IPS-20b (cell line): ENCODE results near the gene TMC4.
"Not testable (repeated sequence)": the region's sequence is repeated elsewhere in the genome, so short reads cannot be mapped to it uniquely, and the experiment has no call there.

Source experiments
- H3K27ac ChIP-seq: one replicate; pipeline ENCODE4 v1.5.1; 2013; ENCODE audit warnings: low read length
- H3K27me3 ChIP-seq: 2 replicates; pipeline ENCODE4 v1.6.1; 2013; ENCODE audit warnings: mild to moderate bottlenecking, low read length, inconsistent platforms; ENCODE audit not compliant: insufficient read depth
- H3K36me3 ChIP-seq: 2 replicates; pipeline ENCODE4 v1.6.1; 2013; ENCODE audit warnings: low read depth, mild to moderate bottlenecking, inconsistent platforms, low read length, moderate library complexity; ENCODE audit not compliant: insufficient read depth
- H3K4me1 ChIP-seq: 2 replicates; pipeline ENCODE4 v1.6.1; 2013; ENCODE audit warnings: mild to moderate bottlenecking, control low read depth, inconsistent platforms, low read length, moderate library complexity; ENCODE audit not compliant: insufficient read depth
- H3K4me3 ChIP-seq: 2 replicates; pipeline ENCODE4 v1.5.1; 2013; ENCODE audit warnings: mild to moderate bottlenecking, low read length, inconsistent platforms
- H3K9ac ChIP-seq: 2 replicates; pipeline ENCODE4 v1.6.1; 2013; ENCODE audit warnings: low read depth, mild to moderate bottlenecking, inconsistent platforms, low read length, moderate library complexity
- H3K9me3 ChIP-seq: 2 replicates; pipeline ENCODE4 v1.6.1; 2013; ENCODE audit warnings: mild to moderate bottlenecking, low read depth, low read length, inconsistent platforms; ENCODE audit not compliant: insufficient read depth

Gene TMC4

GRCh38 chr19:54188215-54188871 lies 15.4 kb upstream of the TMC4 start:
- Histone ChIP-seq H3K9me3 (no peaks in the 10 kb centered on the region), H3K27ac (no peak overlapping the region), H3K4me1 (peaks cover 4% of the 10 kb centered on the region; the same call in 1 of the 2 replicates), H3K9ac (peak overlapping the region; percentile 93; the same call in 1 of the 2 replicates), H3K36me3 (peaks cover 26% of the 10 kb centered on the region), H3K27me3 (no peaks in the 10 kb centered on the region), H3K4me3 (peak overlapping the region; percentile 87)

GRCh38 chr19:54186934-54187381 lies 14.0 kb upstream of the TMC4 start:
- Histone ChIP-seq H3K4me1 (peaks cover 1% of the 10 kb centered on the region; the same call in 1 of the 2 replicates), H3K9ac (no peak overlapping the region), H3K4me3 (no peak overlapping the region), H3K27ac (no peak overlapping the region), H3K27me3 (no peaks in the 10 kb centered on the region), H3K36me3 (peaks cover 31% of the 10 kb centered on the region), H3K9me3 (no peaks in the 10 kb centered on the region)

- no peaks in the 10 kb centered on the region for H3K27me3 ChIP-seq
- no peaks in the 10 kb centered on the region for H3K9me3 ChIP-seq
- H3K36me3 ChIP-seq = peaks cover 31% of the 10 kb centered on the region
- H3K9ac ChIP-seq = no peak overlapping the region
- no peak overlapping the region for H3K4me3 ChIP-seq
- H3K27ac ChIP-seq = no peak overlapping the region
- H3K4me1 ChIP-seq = no peaks in the 10 kb centered on the region; the same call in 1 of the 2 replicates
Observed at GRCh38 chr19:54186351-54186750, 13.4 kb upstream of the TMC4 start.

- Histone ChIP-seq H3K36me3 (peaks cover 42% of the 10 kb centered on the region), H3K27ac (no peak overlapping the region), H3K9me3 (no peaks in the 10 kb centered on the region), H3K9ac (no peak overlapping the region), H3K27me3 (no peaks in the 10 kb centered on the region), H3K4me3 (no peak overlapping the region), H3K4me1 (no peaks in the 10 kb centered on the region; the same call in 1 of the 2 replicates)
Observed at GRCh38 chr19:54183431-54183830, 10.5 kb upstream of the TMC4 start.

GRCh38 chr19:54181894-54182293 lies 8.9 kb upstream of the TMC4 start:
- not testable (repeated sequence) for H3K27me3 ChIP-seq, H3K27ac ChIP-seq, H3K9ac ChIP-seq, H3K4me1 ChIP-seq, H3K4me3 ChIP-seq, H3K9me3 ChIP-seq
- H3K36me3 ChIP-seq = peaks cover 41% of the 10 kb centered on the region

DNA sequence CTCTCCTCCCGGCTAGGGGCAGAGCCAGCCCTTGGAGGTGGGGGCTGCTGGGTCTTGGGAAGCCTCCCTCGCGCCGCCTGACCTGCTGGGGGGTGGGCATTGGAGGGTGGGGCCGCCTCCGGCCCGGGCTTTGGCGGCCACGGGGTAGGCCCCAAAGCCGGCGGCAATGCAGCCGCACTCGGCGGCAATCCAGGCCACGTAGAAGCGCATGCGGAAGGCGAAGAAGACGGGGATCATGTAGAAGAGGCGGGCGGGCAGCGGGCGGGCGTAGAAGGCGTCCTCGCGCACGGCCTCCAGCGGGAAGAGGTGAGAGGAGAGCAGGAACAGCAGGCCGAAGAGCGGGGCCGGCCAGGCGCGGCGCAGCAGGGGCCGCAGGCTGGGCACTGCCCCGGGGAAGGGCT lies 7.7 kb upstream of the TMC4 start:
- Histone ChIP-seq H3K36me3 (peaks cover 40% of the 10 kb centered on the region), H3K27ac (no peak overlapping the region), H3K4me3 (no peak overlapping the region), H3K4me1 (no peaks in the 10 kb centered on the region), H3K9ac (no peak overlapping the region), H3K27me3 (no peaks in the 10 kb centered on the region), H3K9me3 (no peaks in the 10 kb centered on the region)

GRCh38 chr19:54179921-54180461 lies 7.0 kb upstream of the TMC4 start:
- no peaks in the 10 kb centered on the region for H3K27me3 ChIP-seq
- peaks cover 35% of the 10 kb centered on the region for H3K36me3 ChIP-seq
- no peak overlapping the region for H3K27ac ChIP-seq
- H3K9ac ChIP-seq = no peak overlapping the region
- no peak overlapping the region for H3K4me3 ChIP-seq
- H3K9me3 ChIP-seq = no peaks in the 10 kb centered on the region
- H3K4me1 ChIP-seq = no peaks in the 10 kb centered on the region

GRCh38 chr19:54179262-54179852 lies 6.4 kb upstream of the TMC4 start:
- Histone ChIP-seq H3K9me3 (no peaks in the 10 kb centered on the region), H3K9ac (no peak overlapping the region), H3K4me3 (no peak overlapping the region), H3K36me3 (peaks cover 35% of the 10 kb centered on the region), H3K4me1 (no peaks in the 10 kb centered on the region), H3K27ac (no peak overlapping the region), H3K27me3 (no peaks in the 10 kb centered on the region)

- H3K36me3 ChIP-seq = peaks cover 35% of the 10 kb centered on the region
- no peaks in the 10 kb centered on the region for H3K4me1 ChIP-seq
- H3K27ac ChIP-seq = no peak overlapping the region
- H3K9me3 ChIP-seq = no peaks in the 10 kb centered on the region
- H3K9ac ChIP-seq = no peak overlapping the region
- H3K4me3 ChIP-seq = no peak overlapping the region
- no peaks in the 10 kb centered on the region for H3K27me3 ChIP-seq
Observed at GRCh38 chr19:54178581-54179261, 5.8 kb upstream of the TMC4 start.

DNA sequence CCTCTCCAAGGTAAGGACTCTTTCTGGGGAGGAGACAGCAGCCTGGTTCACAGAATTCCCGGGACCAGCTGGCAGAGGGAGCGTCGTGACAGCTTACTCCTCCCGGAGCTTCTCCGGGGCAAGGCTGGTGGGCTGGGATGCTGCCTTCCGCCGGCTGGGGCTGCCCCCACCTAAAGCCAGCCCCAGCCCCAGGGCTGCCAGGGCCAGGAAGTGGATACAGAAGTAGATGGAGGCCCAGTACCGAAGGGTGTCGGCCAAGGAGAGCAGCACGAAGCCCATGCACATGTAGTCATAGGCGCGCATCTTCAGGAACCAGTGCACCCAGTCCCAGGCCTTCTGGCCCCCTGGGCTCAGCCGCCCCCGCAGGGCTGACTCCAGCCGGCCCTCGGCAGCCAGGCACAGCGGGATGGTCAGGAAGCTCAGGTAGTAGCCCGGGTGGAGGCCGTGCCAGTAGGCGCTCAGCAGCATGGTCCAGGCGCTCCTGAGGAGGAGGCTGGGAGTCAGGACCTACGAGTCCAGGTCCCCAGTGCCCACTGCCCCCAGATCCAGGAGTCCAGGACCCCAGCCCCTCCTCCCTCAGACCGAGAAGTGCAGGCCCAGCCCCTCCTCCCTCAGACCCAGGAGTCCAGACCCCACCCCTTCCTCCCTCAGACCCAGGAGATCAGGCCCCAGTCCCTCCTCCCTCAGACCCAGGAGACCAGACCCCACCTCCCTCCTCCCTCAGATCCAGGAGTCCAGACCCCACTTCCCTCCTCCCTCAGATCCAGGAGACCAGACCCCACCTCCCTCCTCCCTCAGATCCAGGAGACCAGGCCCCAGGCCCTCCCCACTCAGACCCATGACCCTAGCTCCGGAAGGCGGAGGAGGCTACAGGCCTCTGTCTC lies 1.2 kb upstream of the TMC4 start:
- H3K27me3 ChIP-seq = no peaks in the 10 kb centered on the region
- H3K4me1 ChIP-seq = peaks cover 3% of the 10 kb centered on the region; the same call in 1 of the 2 replicates
- no peak overlapping the region for H3K27ac ChIP-seq
- no peak overlapping the region for H3K9ac ChIP-seq
- no peak overlapping the region for H3K4me3 ChIP-seq
- peaks cover 16% of the 10 kb centered on the region for H3K36me3 ChIP-seq
- H3K9me3 ChIP-seq = no peaks in the 10 kb centered on the region

- Histone ChIP-seq H3K9ac (no peak overlapping the region), H3K4me1 (peaks cover 3% of the 10 kb centered on the region; the same call in 1 of the 2 replicates), H3K9me3 (no peaks in the 10 kb centered on the region), H3K27ac (no peak overlapping the region), H3K36me3 (peaks cover 10% of the 10 kb centered on the region), H3K27me3 (no peaks in the 10 kb centered on the region), H3K4me3 (peak overlapping the region; percentile 63; the same call in 1 of the 2 replicates)
Observed at GRCh38 chr19:54173359-54173699, 369 bp upstream of the TMC4 start.
